ENCODE results near the gene ARSG.

GRCh38 chr17:68288375-68288774 is 2.9 kb upstream of the ARSG start:
- TF ChIP-seq CTCF (tag by site-specific recombination; IDR thresholded peaks at IDR 0.05) (no peak), ZNF837 (tag by site-specific recombination; IDR thresholded peaks at IDR 0.05) (no peak), ZNF214 (tag by site-specific recombination; IDR thresholded peaks at IDR 0.05; ENCODE audit: borderline replicate concordance) (no peak), ZSCAN16 (tag by site-specific recombination; IDR thresholded peaks at IDR 0.05) (no peak), ZNF629 (tag by site-specific recombination; IDR thresholded peaks at IDR 0.05) (no peak)
- TF ChIP-seq, protein P1, sequence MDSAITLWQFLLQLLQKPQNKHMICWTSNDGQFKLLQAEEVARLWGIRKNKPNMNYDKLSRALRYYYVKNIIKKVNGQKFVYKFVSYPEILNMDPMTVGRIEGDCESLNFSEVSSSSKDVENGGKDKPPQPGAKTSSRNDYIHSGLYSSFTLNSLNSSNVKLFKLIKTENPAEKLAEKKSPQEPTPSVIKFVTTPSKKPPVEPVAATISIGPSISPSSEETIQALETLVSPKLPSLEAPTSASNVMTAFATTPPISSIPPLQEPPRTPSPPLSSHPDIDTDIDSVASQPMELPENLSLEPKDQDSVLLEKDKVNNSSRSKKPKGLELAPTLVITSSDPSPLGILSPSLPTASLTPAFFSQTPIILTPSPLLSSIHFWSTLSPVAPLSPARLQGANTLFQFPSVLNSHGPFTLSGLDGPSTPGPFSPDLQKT (IDR thresholded peaks at IDR 0.05; ENCODE audit: borderline replicate concordance, low read depth, low read length) = no peak
- TF ChIP-seq, protein P2, sequence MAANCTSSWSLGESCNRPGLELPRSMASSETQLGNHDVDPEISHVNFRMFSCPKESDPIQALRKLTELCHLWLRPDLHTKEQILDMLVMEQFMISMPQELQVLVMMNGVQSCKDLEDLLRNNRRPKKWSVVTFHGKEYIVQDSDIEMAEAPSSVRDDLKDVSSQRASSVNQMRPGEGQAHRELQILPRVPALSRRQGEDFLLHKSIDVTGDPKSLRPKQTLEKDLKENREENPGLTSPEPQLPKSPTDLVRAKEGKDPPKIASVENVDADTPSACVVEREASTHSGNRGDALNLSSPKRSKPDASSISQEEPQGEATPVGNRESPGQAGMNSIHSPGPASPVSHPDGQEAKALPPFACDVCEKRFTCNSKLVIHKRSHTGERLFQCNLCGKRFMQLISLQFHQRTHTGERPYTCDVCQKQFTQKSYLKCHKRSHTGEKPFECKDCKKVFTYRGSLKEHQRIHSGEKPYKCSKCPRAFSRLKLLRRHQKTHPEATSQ (tag by site-specific recombination; IDR thresholded peaks at IDR 0.05) = no peak
